H1 (cell line): ENCODE data around the gene GALNT7. TPM values are rescaled to one million over a fixed set of nuclear protein-coding genes. Genes with fewer than 3 reads are reported as not detected.

Experiments used
- CTCF ChIA-PET: fragments of 300-600 bp; sonication (Branson Sonifier 250); formaldehyde crosslinking; loops from one replicate; lab custom pipeline; 2021; ENCODE audit not compliant: partially characterized antibody; lab: Charles Lee
- POLR2A ChIA-PET: fragments of 300-600 bp; sonication (Branson Sonifier 250); formaldehyde crosslinking; loops from one replicate; lab custom pipeline; 2021; ENCODE audit warnings: inconsistent platforms; ENCODE audit not compliant: partially characterized antibody; lab: Charles Lee
- DNase-seq, 2 experiments: peaks; one replicate each; pipeline versions ENCODE4 v3.0.0 to v3.0.0-alpha.2; 2010 to 2022; ENCODE audit warnings: low spot score in 2 of 2, low read depth in 1 of 2, mixed read lengths in 1 of 2
- FAIRE-seq: peaks from 2 replicates; lab custom pipeline; 2011; peaks lifted over from hg19 to GRCh38; lab: Jason Lieb, UNC
- H2AFZ ChIP-seq: 2 replicates; pipeline ENCODE4 v1.8.1; 2012; ENCODE audit warnings: low read length, inconsistent platforms
- H2AK5ac ChIP-seq: 2 replicates; pipeline ENCODE4 v1.6.1; 2013; ENCODE audit warnings: low read depth, low read length
- H2BK120ac ChIP-seq: replicated peaks from 2 replicates; pipeline ENCODE3; 2013; ENCODE audit warnings: low read depth, low read length, inconsistent platforms
- H2BK12ac ChIP-seq: 2 replicates; pipeline ENCODE4 v1.6.1; 2013; ENCODE audit warnings: low read depth, low read length
- H2BK15ac ChIP-seq: 2 replicates; pipeline ENCODE4 v1.6.1; 2013; ENCODE audit warnings: low read length
- H2BK20ac ChIP-seq: 2 replicates; pipeline ENCODE4 v1.6.1; 2013; ENCODE audit warnings: low read length
- H2BK5ac ChIP-seq: 2 replicates; pipeline ENCODE4 v1.6.1; 2013; ENCODE audit warnings: low read depth, low read length
- H3K14ac ChIP-seq: 2 replicates; pipeline ENCODE4 v1.6.1; 2013; ENCODE audit warnings: inconsistent platforms; ENCODE audit not compliant: insufficient read length
- H3K18ac ChIP-seq: 2 replicates; pipeline ENCODE4 v1.6.1; 2013; ENCODE audit warnings: low read length; ENCODE audit errors: extremely low read depth
- H3K23ac ChIP-seq: 2 replicates; pipeline ENCODE4 v1.6.1; 2013; ENCODE audit warnings: inconsistent platforms; ENCODE audit not compliant: insufficient read length
- H3K23me2 ChIP-seq: 2 replicates; pipeline ENCODE4 v1.6.1; 2013; ENCODE audit warnings: low read depth, low read length
- H3K27ac ChIP-seq: 2 replicates; pipeline ENCODE4 v1.6.1; 2011; ENCODE audit warnings: low read depth, low read length, inconsistent platforms
- H3K27me3 ChIP-seq, 4 experiments: replicated peaks in 1 of 4; 1 replicate in 1 of 4; 2 replicates in 3 of 4; pipeline versions ENCODE4 v1.6.1 to v1.8.1; 2011 to 2013; ENCODE audit warnings: low read length in 3 of 4, mild to moderate bottlenecking in 3 of 4, inconsistent platforms in 2 of 4, mixed read lengths in 2 of 4, moderate library complexity in 1 of 4; ENCODE audit not compliant: control insufficient read depth in 3 of 4, insufficient read depth in 3 of 4; ENCODE audit errors: extremely low read depth in 1 of 4
- H3K36me3 ChIP-seq, 4 experiments: 2 replicates each; pipeline versions ENCODE4 v1.6.1 to v1.8.1; 2011 to 2013; ENCODE audit warnings: mild to moderate bottlenecking in 4 of 4, low read length in 3 of 4, moderate library complexity in 2 of 4, control low read depth in 1 of 4, inconsistent platforms in 1 of 4; ENCODE audit not compliant: insufficient read depth in 4 of 4, control insufficient read depth in 2 of 4
- H3K4ac ChIP-seq: replicated peaks from 2 replicates; pipeline ENCODE3; 2013; ENCODE audit warnings: low read length, low read depth, mixed read lengths, inconsistent platforms; ENCODE audit not compliant: insufficient read length
- H3K4me1 ChIP-seq, 4 experiments: replicated peaks in 1 of 4; 1 replicate in 1 of 4; 2 replicates in 3 of 4; pipeline versions ENCODE4 v1.6.1 to v1.8.1; 2011 to 2013; ENCODE audit warnings: low read length in 3 of 4, inconsistent platforms in 2 of 4, mixed read lengths in 1 of 4; ENCODE audit not compliant: insufficient read depth in 4 of 4, control insufficient read depth in 3 of 4
- H3K4me2 ChIP-seq, 2 experiments: 2 replicates each; pipeline versions ENCODE4 v1.6.1 to v1.8.1; 2011 to 2013; ENCODE audit warnings: low read depth in 2 of 2, low read length in 2 of 2, control low read depth in 1 of 2, inconsistent platforms in 1 of 2, mild to moderate bottlenecking in 1 of 2; ENCODE audit not compliant: insufficient read depth in 1 of 2
- H3K4me3 ChIP-seq, 4 experiments: fragments of 200-600, 300-600 bp in 1 of 4; sonication (generic), shearing (Covaris generic), sonication (Bioruptor Twin) in 1 of 4; 2 replicates each; pipeline versions ENCODE4 v1.5.1 to v1.8.1; 2011 to 2016; ENCODE audit warnings: low read length in 4 of 4, low read depth in 3 of 4, control low read depth in 2 of 4, inconsistent platforms in 2 of 4, mild to moderate bottlenecking in 2 of 4, mixed read lengths in 1 of 4, moderate library complexity in 1 of 4; ENCODE audit not compliant: insufficient read depth in 2 of 4; ENCODE audit errors: extremely low read depth in 1 of 4
- H3K56ac ChIP-seq: replicated peaks from 2 replicates; pipeline ENCODE3; 2013; ENCODE audit warnings: low read depth, mild to moderate bottlenecking, mixed read lengths, low read length, inconsistent platforms; ENCODE audit not compliant: insufficient read length
- H3K79me1 ChIP-seq: 2 replicates; pipeline ENCODE4 v1.6.1; 2013; ENCODE audit warnings: low read depth, low read length, control low read depth
- H3K79me2 ChIP-seq, 2 experiments: 2 replicates each; pipeline versions ENCODE4 v1.6.1 to v1.8.1; 2012 to 2013; ENCODE audit warnings: low read length in 2 of 2, mild to moderate bottlenecking in 2 of 2, inconsistent platforms in 1 of 2; ENCODE audit not compliant: insufficient read depth in 2 of 2, control insufficient read depth in 1 of 2
- H3K9ac ChIP-seq, 4 experiments: replicated peaks in 1 of 4; 1 replicate in 1 of 4; 2 replicates in 3 of 4; pipeline versions ENCODE4 v1.6.1 to v1.8.1; 2011 to 2013; ENCODE audit warnings: low read depth in 3 of 4, low read length in 3 of 4, control low read depth in 2 of 4, mild to moderate bottlenecking in 2 of 4, moderate library complexity in 2 of 4, inconsistent platforms in 1 of 4; ENCODE audit errors: extremely low read depth in 1 of 4
- H3K9me3 ChIP-seq, 2 experiments: 2 replicates each; pipeline versions ENCODE4 v1.6.1 to v1.8.1; 2012 to 2013; ENCODE audit warnings: mild to moderate bottlenecking in 2 of 2, moderate library complexity in 2 of 2, control low read depth in 1 of 2, inconsistent platforms in 1 of 2, low read depth in 1 of 2, low read length in 1 of 2, mixed read lengths in 1 of 2; ENCODE audit not compliant: insufficient read depth in 2 of 2
- H4K20me1 ChIP-seq, 2 experiments: replicated peaks in 1 of 2; 2 replicates each; pipeline versions ENCODE3 to v1.8.1; 2011 to 2013; ENCODE audit warnings: inconsistent platforms in 2 of 2, low read length in 2 of 2, mild to moderate bottlenecking in 1 of 2; ENCODE audit not compliant: insufficient read depth in 2 of 2, control insufficient read depth in 1 of 2
- H4K5ac ChIP-seq: 2 replicates; pipeline ENCODE4 v1.6.1; 2013; ENCODE audit warnings: low read length, low read depth, mixed read lengths, inconsistent platforms; ENCODE audit not compliant: insufficient read length
- H4K8ac ChIP-seq: 2 replicates; pipeline ENCODE4 v1.8.0; 2013; ENCODE audit warnings: mild to moderate bottlenecking, moderate library complexity, low read length, inconsistent platforms; ENCODE audit not compliant: insufficient read depth; ENCODE audit errors: extremely low read depth
- H4K91ac ChIP-seq: replicated peaks from 2 replicates; pipeline ENCODE3; 2013; ENCODE audit warnings: low read length, mixed read lengths, inconsistent platforms; ENCODE audit not compliant: insufficient read length
- CEBPB ChIP-seq: IDR thresholded peaks from 2 replicates; pipeline ENCODE4 v1.6.1; 2012; ENCODE audit warnings: low read depth, low read length
- POLR2AphosphoS5 ChIP-seq: IDR thresholded peaks from 2 replicates; pipeline ENCODE4 v1.6.1; 2011; ENCODE audit warnings: low read depth, low read length
- SRF ChIP-seq: IDR thresholded peaks from 2 replicates; pipeline ENCODE4 v1.6.1; 2011; ENCODE audit warnings: mild to moderate bottlenecking, low read depth, low read length, moderate library complexity
- SUZ12 ChIP-seq: fragments of 200-600 bp; sonication (generic); IDR thresholded peaks from 2 replicates; pipeline ENCODE4 v1.6.1; 2012; ENCODE audit warnings: mild to moderate bottlenecking, inconsistent platforms, low read length, moderate library complexity, mixed read lengths
- TBP ChIP-seq: IDR thresholded peaks from 2 replicates; pipeline ENCODE4 v1.6.1; 2011; ENCODE audit warnings: low read depth, low read length, improper control_type of control experiment
- ZNF274 ChIP-seq: IDR thresholded peaks from 2 replicates; pipeline ENCODE4 v1.7.0; 2012; ENCODE audit warnings: low read length, borderline replicate concordance; ENCODE audit errors: extremely low read depth
- WGBS, 2 experiments: shearing (Covaris generic) in 1 of 2; methylation state at CpG; one replicate each; pipeline versions ENCODE4 v1.1.6 to v1.1.7; 2013 to 2015; ENCODE audit warnings: low lambda C conversion rate in 2 of 2, mixed read lengths in 2 of 2, inconsistent platforms in 1 of 2, low coverage in 1 of 2, missing lambda C conversion rate in 1 of 2; ENCODE audit not compliant: insufficient replicate concordance in 2 of 2, insufficient coverage in 1 of 2, insufficient read length in 1 of 2; ENCODE audit errors: extremely low coverage in 1 of 2, missing lambda C conversion rate in 1 of 2; 5-methylcytosine and 5-hydroxymethylcytosine counted together
- polyA plus RNA-seq, 7 experiments: library from polyadenylated mRNA; depleted of rRNA in 3 of 7; stranded (reverse) in 5 of 7; unstranded in 2 of 7; fragments of >200 nt in 5 of 7; fragments of 200-250 nt in 2 of 7; gene quantifications; 1 replicate in 5 of 7; 2 replicates in 1 of 7; 4 replicates in 1 of 7; pipeline versions ENCODE4 v1.2.1 to v1.2.3, GENCODE V29; 2011 to 2013; ENCODE audit warnings: missing spikeins in 2 of 7, mixed read lengths in 2 of 7
- total RNA-seq: library from RNA; stranded (reverse); fragmentation: NEBNext Ultra II Directional; extraction: Animal tissue kit (Norgen Biotek cat#: 25700); gene quantifications from 2 replicates; pipeline ENCODE4 v1.2.1, GENCODE V29; 2021
- TF ChIP-seq, protein P1 (sequence below): IDR thresholded peaks from 2 replicates; pipeline ENCODE4 v1.6.1; 2011; ENCODE audit warnings: low read length, improper control_type of control experiment

The GALNT7 gene
- total and polyA plus RNA-seq, 2 of the 8 experiments (the other 6 are each of a cell fraction or from before 2014, with no cell fraction given) = 22.4 to 85.5 TPM

DNA sequence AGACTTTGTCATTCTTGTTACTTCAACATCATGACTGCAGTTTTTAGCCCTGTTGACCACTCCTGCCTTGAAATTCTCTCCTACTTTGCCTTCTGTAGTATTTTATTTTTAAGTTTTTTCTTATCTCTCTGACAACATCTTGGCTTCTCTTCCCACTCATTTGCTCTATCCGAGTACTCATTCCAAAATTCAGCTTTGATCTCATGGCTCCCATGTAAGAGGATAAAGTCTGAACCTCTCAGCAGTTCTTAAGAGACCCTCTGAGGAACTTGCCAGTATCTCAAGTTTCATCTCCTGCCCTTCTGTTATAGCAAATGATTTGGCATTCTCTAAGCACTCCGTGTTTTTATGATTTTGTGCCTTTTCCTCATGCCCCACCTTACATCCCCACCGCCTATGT is 67.7 kb downstream of the GALNT7 start:
- no peak overlapping the region for H3K14ac ChIP-seq
- no peak overlapping the region for H2BK120ac ChIP-seq
- H3K23me2 ChIP-seq = no peaks in the 10 kb centered on the region
- no peak overlapping the region for H3K4ac ChIP-seq
- H3K56ac ChIP-seq = no peak overlapping the region
- no peak overlapping the region for H3K27ac ChIP-seq
- peaks cover 6% of the 10 kb centered on the region for H3K79me1 ChIP-seq
- no peak overlapping the region for H2BK12ac ChIP-seq
- DNase-seq (no peak), FAIRE-seq (no peak)
- H4K91ac ChIP-seq = no peak overlapping the region
- 83% methylated on average over 3 of the region's 3 CpGs; no CpG with 5 or more reads in 1 of the 2 experiments for WGBS, 2 experiments
- no peak overlapping the region for H3K9ac ChIP-seq
- H4K20me1 ChIP-seq = no peaks in the 10 kb centered on the region
- ChIA-PET CTCF (interaction anchor here (1.0 to 2.7 kb wide), 3 partner anchors 21 to 223 kb away, joined by 3 to 10 read pairs (median 8); no protein-coding TSS in a partner anchor), POLR2A (no interaction called here)
- H2BK20ac ChIP-seq = 0 out of 2 replicates have a peak overlapping the region, but pooled peaks have one; percentile 24
- H3K4me3 ChIP-seq = no peak overlapping the region
- peaks cover 0 to 95% of the 10 kb centered on the region in 2 experiments; a peak in 3 of 4 replicates for H3K79me2 ChIP-seq
- no peak overlapping the region for H3K23ac ChIP-seq
- no peaks in the 10 kb centered on the region for H3K27me3 ChIP-seq
- no peaks in the 10 kb centered on the region for H3K9me3 ChIP-seq
- no peak overlapping the region for H3K18ac ChIP-seq
- no peak overlapping the region for H4K5ac ChIP-seq
- H2BK5ac ChIP-seq = 0 out of 2 replicates have a peak overlapping the region, but pooled peaks have one; percentile 37
- no peak overlapping the region for H2AFZ ChIP-seq
- H4K8ac ChIP-seq = no peak overlapping the region
- no peak overlapping the region for H2AK5ac ChIP-seq
- TF ChIP-seq SUZ12 = no peak
- TF ChIP-seq CEBPB = no peak
- TF ChIP-seq, protein P1, sequence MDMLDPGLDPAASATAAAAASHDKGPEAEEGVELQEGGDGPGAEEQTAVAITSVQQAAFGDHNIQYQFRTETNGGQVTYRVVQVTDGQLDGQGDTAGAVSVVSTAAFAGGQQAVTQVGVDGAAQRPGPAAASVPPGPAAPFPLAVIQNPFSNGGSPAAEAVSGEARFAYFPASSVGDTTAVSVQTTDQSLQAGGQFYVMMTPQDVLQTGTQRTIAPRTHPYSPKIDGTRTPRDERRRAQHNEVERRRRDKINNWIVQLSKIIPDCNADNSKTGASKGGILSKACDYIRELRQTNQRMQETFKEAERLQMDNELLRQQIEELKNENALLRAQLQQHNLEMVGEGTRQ = no peak
- TF ChIP-seq TBP = no peak
- no peak for TF ChIP-seq ZNF274
- TF ChIP-seq SRF = no peak
- TF ChIP-seq POLR2AphosphoS5 = no peak
- H3K4me1 ChIP-seq = peaks cover 2 to 18% (median 14%) of the 10 kb centered on the region in 4 experiments; a peak in 6 of 7 replicates
- no peak overlapping the region for H2BK15ac ChIP-seq
- H3K4me2 ChIP-seq = no peak overlapping the region
- peaks cover 0 to 6% (median 0%) of the 10 kb centered on the region in 4 experiments; a peak in 2 of 8 replicates for H3K36me3 ChIP-seq
